Stomach (tissue), 4 donors: ENCODE results near the gene STXBP6.

Experiments
- CTCF ChIP-seq, 7 experiments: fragments of 450-650 bp in 4 of 7; fragments of 200-600 bp in 3 of 7; sonication (generic) in 3 of 7; IDR thresholded peaks; one replicate each; pipeline ENCODE4 v1.5.1; 2016 to 2019; ENCODE audit warnings: antibody characterized with exemption in 7 of 7, control low read depth in 2 of 7, mild to moderate bottlenecking in 1 of 7
- EP300 ChIP-seq: sonication (generic); formaldehyde crosslinking; IDR thresholded peaks from one replicate; pipeline ENCODE4 v1.6.1; 2017; ENCODE audit warnings: antibody characterized with exemption
- POLR2A ChIP-seq, 4 donors: fragments of 450-650 bp; IDR thresholded peaks; one replicate each; pipeline ENCODE4 v1.6.1; 2016; ENCODE audit warnings: antibody characterized with exemption in 4 of 4, control low read depth in 2 of 4, mild to moderate bottlenecking in 1 of 4, moderate library complexity in 1 of 4
- POLR2AphosphoS5 ChIP-seq, 3 donors: sonication (generic); formaldehyde crosslinking; IDR thresholded peaks; one replicate each; pipeline ENCODE4 v1.6.1; 2016; ENCODE audit warnings: antibody characterized with exemption in 3 of 3

- TF ChIP-seq CTCF (IDR thresholded peaks at IDR 0.05) (no peak), POLR2A (IDR thresholded peaks at IDR 0.05) (no peak), POLR2AphosphoS5 (IDR thresholded peaks at IDR 0.05) (no peak), EP300 (no peak)
Measured at GRCh38 chr14:24895622-24896021, 154.3 kb downstream of the STXBP6 start.
